ENCODE results near the gene CA10. TPM values are rescaled to one million over a fixed set of nuclear protein-coding genes. Genes with fewer than 3 reads are reported as not detected.

Gene CA10
- total and polyA plus RNA-seq, 9 of the 15 experiments (the other 6 are each of a cell fraction or from before 2014, with no cell fraction given), result not detected

DNA sequence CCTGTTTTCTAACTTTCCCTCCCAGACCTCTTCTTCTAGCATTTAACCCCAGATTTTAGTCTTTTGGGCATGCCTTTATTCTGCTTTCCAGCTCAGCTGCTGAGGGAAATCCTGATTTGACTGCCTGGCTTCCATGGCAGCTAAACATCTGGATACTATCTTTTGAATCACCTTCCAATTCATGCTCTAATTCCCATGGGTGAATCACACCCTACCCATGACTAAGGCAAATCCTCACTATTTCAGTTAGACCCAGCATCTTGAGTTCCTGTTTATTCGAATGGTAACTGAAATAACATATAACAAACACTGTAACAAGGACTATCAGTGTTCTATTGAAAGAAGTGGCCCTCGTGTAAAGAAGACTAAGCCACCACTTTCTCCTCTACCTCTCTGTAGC lies 29.8 kb downstream of the CA10 start (continued):
- TF ChIP-seq FIP1L1 (IDR thresholded peaks at IDR 0.05; ENCODE audit: low read depth, low read length, poor library complexity, severe bottlenecking), result no peak
- no peak for TF ChIP-seq RUNX1 (IDR thresholded peaks at IDR 0.05; ENCODE audit: low read depth)
- no peak for TF ChIP-seq ZNF764 (CRISPR knock-in tag; IDR thresholded peaks at IDR 0.05; ENCODE audit: low read depth)
- TF ChIP-seq, protein P1, sequence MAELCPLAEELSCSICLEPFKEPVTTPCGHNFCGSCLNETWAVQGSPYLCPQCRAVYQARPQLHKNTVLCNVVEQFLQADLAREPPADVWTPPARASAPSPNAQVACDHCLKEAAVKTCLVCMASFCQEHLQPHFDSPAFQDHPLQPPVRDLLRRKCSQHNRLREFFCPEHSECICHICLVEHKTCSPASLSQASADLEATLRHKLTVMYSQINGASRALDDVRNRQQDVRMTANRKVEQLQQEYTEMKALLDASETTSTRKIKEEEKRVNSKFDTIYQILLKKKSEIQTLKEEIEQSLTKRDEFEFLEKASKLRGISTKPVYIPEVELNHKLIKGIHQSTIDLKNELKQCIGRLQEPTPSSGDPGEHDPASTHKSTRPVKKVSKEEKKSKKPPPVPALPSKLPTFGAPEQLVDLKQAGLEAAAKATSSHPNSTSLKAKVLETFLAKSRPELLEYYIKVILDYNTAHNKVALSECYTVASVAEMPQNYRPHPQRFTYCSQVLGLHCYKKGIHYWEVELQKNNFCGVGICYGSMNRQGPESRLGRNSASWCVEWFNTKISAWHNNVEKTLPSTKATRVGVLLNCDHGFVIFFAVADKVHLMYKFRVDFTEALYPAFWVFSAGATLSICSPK (IDR thresholded peaks at IDR 0.05; ENCODE audit: borderline replicate concordance), result no peak
- no peak for TF ChIP-seq ZNF408 (CRISPR knock-in tag; IDR thresholded peaks at IDR 0.05; ENCODE audit: low read depth)

DNA sequence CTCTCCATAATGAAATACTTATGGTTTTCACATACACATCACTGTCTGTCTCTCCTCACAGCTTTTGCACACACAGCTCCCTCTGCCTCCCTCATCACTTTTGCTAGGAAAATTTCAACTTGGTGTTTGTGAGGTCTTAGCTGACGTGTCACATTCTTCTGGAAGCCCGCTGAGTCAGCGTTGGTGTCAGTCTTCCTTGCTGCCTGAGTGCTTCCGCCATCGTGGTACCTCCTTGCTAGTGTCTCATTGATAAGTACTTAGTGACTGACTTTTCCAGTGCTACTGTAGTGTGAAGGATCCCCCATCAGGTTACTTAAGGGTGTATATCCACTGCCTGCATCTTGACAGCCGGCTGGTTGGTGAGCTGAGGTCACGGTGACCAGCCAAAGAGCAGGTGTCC lies 33.5 kb downstream of the CA10 start:
- no peaks in the 10 kb centered on the region for H3K36me3 ChIP-seq (ENCODE audit: control insufficient read depth, insufficient read depth, low read length)
- H3K27ac ChIP-seq (ENCODE audit: extremely low read depth, low read depth, low read length), result no peak overlapping the region
- no peaks in the 10 kb centered on the region for H3K27me3 ChIP-seq (ENCODE audit: control insufficient read depth in 2 of 2, insufficient read depth in 2 of 2, low read length in 2 of 2)
- 0% methylated on average over 7 of the region's 7 CpGs for WGBS (ENCODE audit: insufficient coverage, low coverage, missing lambda C conversion rate)
- POLR2A ChIA-PET, result no interaction called here
- H4K20me1 ChIP-seq (replicated peaks; ENCODE audit: control insufficient read depth, insufficient read depth, low read length), result no peaks in the 10 kb centered on the region
- no peak for DNase-seq (ENCODE audit: extremely low read depth in 1 of 4, low spot score in 3 of 4)
- BruUV-seq (replicated peaks), result no TSS peak
- H3K4me3 ChIP-seq, result no peak overlapping the region
- no peak overlapping the region for H3K9ac ChIP-seq (ENCODE audit: insufficient read depth in 1 of 2, low read depth in 2 of 2, low read length in 2 of 2)
- no peaks in the 10 kb centered on the region for H3K4me1 ChIP-seq (replicated peaks in 1 of 2; ENCODE audit: control insufficient read depth in 2 of 2, insufficient read depth in 2 of 2, low read length in 2 of 2)
- FAIRE-seq, result no peak
- no peaks in the 10 kb centered on the region for H3K9me3 ChIP-seq (replicated peaks; ENCODE audit: control insufficient read depth, insufficient read depth, low read depth, low read length)
- intact Hi-C loops (cut with micrococcal nuclease) (no loop called here), in situ Hi-C loops (cut with MboI) (no loop called here)
- ATAC-seq, result no peak
- no peak overlapping the region for H2AFZ ChIP-seq (ENCODE audit: low read depth, low read length)
- no peaks in the 10 kb centered on the region for H3K9me1 ChIP-seq (ENCODE audit: control insufficient read depth, insufficient read depth, low read length)
- CTCF ChIA-PET (ENCODE audit: low intra/inter-chr PET ratio), result interaction anchor here (0.6 kb wide), 1 partner anchor 905 kb away, joined by 3 read pairs; no protein-coding TSS in a partner anchor
- H3K79me2 ChIP-seq (ENCODE audit: control insufficient read depth, insufficient read depth, low read length), result no peaks in the 10 kb centered on the region
- no peak overlapping the region for H3K4me2 ChIP-seq (ENCODE audit: insufficient read depth, low read length)
- TF ChIP-seq, protein P2, sequence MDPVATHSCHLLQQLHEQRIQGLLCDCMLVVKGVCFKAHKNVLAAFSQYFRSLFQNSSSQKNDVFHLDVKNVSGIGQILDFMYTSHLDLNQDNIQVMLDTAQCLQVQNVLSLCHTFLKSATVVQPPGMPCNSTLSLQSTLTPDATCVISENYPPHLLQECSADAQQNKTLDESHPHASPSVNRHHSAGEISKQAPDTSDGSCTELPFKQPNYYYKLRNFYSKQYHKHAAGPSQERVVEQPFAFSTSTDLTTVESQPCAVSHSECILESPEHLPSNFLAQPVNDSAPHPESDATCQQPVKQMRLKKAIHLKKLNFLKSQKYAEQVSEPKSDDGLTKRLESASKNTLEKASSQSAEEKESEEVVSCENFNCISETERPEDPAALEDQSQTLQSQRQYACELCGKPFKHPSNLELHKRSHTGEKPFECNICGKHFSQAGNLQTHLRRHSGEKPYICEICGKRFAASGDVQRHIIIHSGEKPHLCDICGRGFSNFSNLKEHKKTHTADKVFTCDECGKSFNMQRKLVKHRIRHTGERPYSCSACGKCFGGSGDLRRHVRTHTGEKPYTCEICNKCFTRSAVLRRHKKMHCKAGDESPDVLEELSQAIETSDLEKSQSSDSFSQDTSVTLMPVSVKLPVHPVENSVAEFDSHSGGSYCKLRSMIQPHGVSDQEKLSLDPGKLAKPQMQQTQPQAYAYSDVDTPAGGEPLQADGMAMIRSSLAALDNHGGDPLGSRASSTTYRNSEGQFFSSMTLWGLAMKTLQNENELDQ (CRISPR knock-in tag; IDR thresholded peaks at IDR 0.05; ENCODE audit: borderline replicate concordance), result no peak
- TF ChIP-seq ETS2 (tag; IDR thresholded peaks at IDR 0.05; ENCODE audit: borderline replicate concordance, poor library complexity, severe bottlenecking) (no peak), ZNF311 (CRISPR knock-in tag; IDR thresholded peaks at IDR 0.05) (no peak), PHB (CRISPR knock-in tag; IDR thresholded peaks at IDR 0.05) (no peak), CBX3 (IDR thresholded peaks at IDR 0.05; ENCODE audit: borderline replicate concordance in 1 of 2, low read length in 2 of 2) (no peak), TCF7 (IDR thresholded peaks at IDR 0.05; ENCODE audit: borderline replicate concordance) (no peak), GATAD2A (IDR thresholded peaks at IDR 0.05) (no peak), HMGN3 (IDR thresholded peaks at IDR 0.05; ENCODE audit: borderline replicate concordance, extremely low read depth, insufficient read length, low read depth, low read length) (no peak), TAF9B (IDR thresholded peaks at IDR 0.05; ENCODE audit: partially characterized antibody) (no peak), PHTF2 (CRISPR knock-in tag; IDR thresholded peaks at IDR 0.05) (no peak), TEAD2 (tag; IDR thresholded peaks at IDR 0.05) (no peak)
- TF ChIP-seq, protein P3, sequence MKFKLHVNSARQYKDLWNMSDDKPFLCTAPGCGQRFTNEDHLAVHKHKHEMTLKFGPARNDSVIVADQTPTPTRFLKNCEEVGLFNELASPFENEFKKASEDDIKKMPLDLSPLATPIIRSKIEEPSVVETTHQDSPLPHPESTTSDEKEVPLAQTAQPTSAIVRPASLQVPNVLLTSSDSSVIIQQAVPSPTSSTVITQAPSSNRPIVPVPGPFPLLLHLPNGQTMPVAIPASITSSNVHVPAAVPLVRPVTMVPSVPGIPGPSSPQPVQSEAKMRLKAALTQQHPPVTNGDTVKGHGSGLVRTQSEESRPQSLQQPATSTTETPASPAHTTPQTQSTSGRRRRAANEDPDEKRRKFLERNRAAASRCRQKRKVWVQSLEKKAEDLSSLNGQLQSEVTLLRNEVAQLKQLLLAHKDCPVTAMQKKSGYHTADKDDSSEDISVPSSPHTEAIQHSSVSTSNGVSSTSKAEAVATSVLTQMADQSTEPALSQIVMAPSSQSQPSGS (CRISPR knock-in tag; IDR thresholded peaks at IDR 0.05), result no peak

All from K562 (cell line).